Lower lobe of right lung (tissue), 2 donors: ENCODE measurements around the gene RNF168. TPM values are rescaled to one million over a fixed set of nuclear protein-coding genes. Genes with fewer than 3 reads are reported as not detected.
"Not testable (repeated sequence)": the region's sequence is repeated elsewhere in the genome, so short reads cannot be mapped to it uniquely, and the experiment has no call there.

Experiments used
- ATAC-seq, 2 donors: fragments of 200-7000 bp; cut with Tn5 transposase; one replicate each; pipeline ENCODE4 v1.9.1; 2020 to 2022; ENCODE audit warnings: mild to moderate bottlenecking in 2 of 2, moderate library complexity in 2 of 2
- DNase-seq: peaks from one replicate; pipeline ENCODE4 v3.0.0-alpha.2; 2020
- H3K27ac ChIP-seq: fragments of 200-600 bp; one replicate; pipeline ENCODE4 v1.8.0; 2022
- H3K27me3 ChIP-seq: fragments of 200-600 bp; one replicate; pipeline ENCODE4 v1.8.0; 2022; ENCODE audit warnings: low read depth
- H3K36me3 ChIP-seq: fragments of 200-600 bp; one replicate; pipeline ENCODE4 v1.8.0; 2022; ENCODE audit warnings: mild to moderate bottlenecking
- H3K4me1 ChIP-seq: fragments of 200-600 bp; one replicate; pipeline ENCODE4 v1.8.0; 2022
- H3K4me3 ChIP-seq: fragments of 200-600 bp; one replicate; pipeline ENCODE4 v1.8.0; 2022; ENCODE audit warnings: mild to moderate bottlenecking
- H3K9me3 ChIP-seq: fragments of 200-600 bp; one replicate; pipeline ENCODE4 v1.8.0; 2022
- intact Hi-C: fragments of 100-400 bp; cut with DNase I; formaldehyde crosslinking; loops from one replicate; pipeline ENCODE4 v1.11.0; 2022
- total RNA-seq: library from RNA; stranded (reverse); fragmentation: NEBNext Ultra II Directional; extraction: Animal tissue kit (Norgen Biotek cat#: 25700); gene quantifications from one replicate; pipeline ENCODE4 v1.2.1, GENCODE V29; 2021
- TF ChIP-seq, protein P1 (sequence below): fragments of 200-600 bp; IDR thresholded peaks from one replicate; pipeline ENCODE4 v1.8.0; 2022; ENCODE audit warnings: antibody characterized with exemption, mild to moderate bottlenecking
- donor health status: DM: no; HTN: yes; CAD: no; lungs with severe emphysema.

RNF168 gene
- total RNA-seq, 1 donor from 2014 or later = 24.3 TPM

DNA sequence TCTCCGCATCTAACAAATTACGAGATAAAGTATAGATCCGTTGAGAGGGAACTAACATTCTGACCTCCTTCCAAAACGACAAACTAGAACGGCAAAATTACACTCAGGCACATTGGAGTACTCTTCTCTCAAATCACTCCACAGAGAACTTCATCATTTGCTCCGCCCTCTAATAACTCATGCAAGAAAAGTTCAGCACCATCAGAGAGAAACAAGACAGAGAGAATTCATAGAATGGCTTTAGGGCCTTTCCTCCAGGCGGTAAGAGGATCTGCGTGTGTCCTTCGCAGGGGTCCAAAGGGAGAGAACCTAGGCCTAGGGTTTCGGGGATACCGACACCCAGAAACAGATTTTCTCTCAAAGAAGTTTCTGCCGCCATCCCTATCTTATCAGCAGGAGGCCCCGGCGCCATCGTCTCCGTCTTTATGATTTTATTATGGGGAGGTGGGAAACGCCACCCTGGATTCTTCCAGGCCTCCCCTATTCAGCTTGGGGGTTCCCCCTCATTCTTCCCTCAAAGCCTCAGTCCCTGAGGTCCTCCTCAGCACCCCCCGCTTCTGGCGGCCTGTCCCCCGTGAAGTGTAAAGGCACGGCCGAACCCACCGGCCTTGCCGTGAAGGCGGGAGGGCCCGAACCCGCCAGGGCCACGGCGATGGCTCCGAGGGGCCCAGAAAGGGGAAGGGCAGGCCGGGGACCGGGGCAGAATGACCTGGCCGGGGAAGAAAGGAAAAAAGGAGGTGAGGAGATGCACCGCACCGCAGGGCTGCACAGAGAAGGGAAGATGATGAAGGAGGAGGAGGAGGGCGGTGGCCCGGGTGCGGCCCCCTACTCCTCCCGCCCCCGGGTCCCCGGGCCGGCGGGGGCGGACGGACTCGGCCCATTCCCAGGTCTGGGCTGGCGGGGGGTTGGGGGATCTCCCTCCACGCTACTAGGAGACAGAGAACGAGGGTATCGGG is 72.1 kb downstream of the RNF168 start:
- Histone ChIP-seq H3K4me3 (peak overlapping the region; percentile 98), H3K27me3 (no peaks in the 10 kb centered on the region), H3K27ac (peak overlapping the region; percentile 91), H3K36me3 (peaks cover 8% of the 10 kb centered on the region), H3K9me3 (no peaks in the 10 kb centered on the region), H3K4me1 (peaks cover 15% of the 10 kb centered on the region)
- intact Hi-C loops = no loop called here
- TF ChIP-seq, protein P1, sequence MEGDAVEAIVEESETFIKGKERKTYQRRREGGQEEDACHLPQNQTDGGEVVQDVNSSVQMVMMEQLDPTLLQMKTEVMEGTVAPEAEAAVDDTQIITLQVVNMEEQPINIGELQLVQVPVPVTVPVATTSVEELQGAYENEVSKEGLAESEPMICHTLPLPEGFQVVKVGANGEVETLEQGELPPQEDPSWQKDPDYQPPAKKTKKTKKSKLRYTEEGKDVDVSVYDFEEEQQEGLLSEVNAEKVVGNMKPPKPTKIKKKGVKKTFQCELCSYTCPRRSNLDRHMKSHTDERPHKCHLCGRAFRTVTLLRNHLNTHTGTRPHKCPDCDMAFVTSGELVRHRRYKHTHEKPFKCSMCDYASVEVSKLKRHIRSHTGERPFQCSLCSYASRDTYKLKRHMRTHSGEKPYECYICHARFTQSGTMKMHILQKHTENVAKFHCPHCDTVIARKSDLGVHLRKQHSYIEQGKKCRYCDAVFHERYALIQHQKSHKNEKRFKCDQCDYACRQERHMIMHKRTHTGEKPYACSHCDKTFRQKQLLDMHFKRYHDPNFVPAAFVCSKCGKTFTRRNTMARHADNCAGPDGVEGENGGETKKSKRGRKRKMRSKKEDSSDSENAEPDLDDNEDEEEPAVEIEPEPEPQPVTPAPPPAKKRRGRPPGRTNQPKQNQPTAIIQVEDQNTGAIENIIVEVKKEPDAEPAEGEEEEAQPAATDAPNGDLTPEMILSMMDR = no peak
- ATAC-seq = peak; percentile 60 to 63
- DNase-seq = peak; percentile 55

GRCh38 chr3:196428041-196428440 is 75.5 kb downstream of the RNF168 start:
- DNase-seq = no peak
- H3K36me3 ChIP-seq = peaks cover 15% of the 10 kb centered on the region
- no peaks in the 10 kb centered on the region for H3K9me3 ChIP-seq
- no peaks in the 10 kb centered on the region for H3K27me3 ChIP-seq
- intact Hi-C loops = no loop called here
- peaks cover 20% of the 10 kb centered on the region for H3K4me1 ChIP-seq
- TF ChIP-seq, protein P1 = no peak
- H3K27ac ChIP-seq = no peak overlapping the region
- ATAC-seq = no peak
- H3K4me3 ChIP-seq = no peak overlapping the region

- intact Hi-C loops, H3K27me3 ChIP-seq, H3K9me3 ChIP-seq, H3K27ac ChIP-seq, ATAC-seq, DNase-seq, H3K4me3 ChIP-seq: not testable (repeated sequence)
- peaks cover 15% of the 10 kb centered on the region for H3K36me3 ChIP-seq
- H3K4me1 ChIP-seq = peaks cover 11% of the 10 kb centered on the region
Measured at GRCh38 chr3:196424421-196424820, 79.1 kb downstream of the RNF168 start.

DNA sequence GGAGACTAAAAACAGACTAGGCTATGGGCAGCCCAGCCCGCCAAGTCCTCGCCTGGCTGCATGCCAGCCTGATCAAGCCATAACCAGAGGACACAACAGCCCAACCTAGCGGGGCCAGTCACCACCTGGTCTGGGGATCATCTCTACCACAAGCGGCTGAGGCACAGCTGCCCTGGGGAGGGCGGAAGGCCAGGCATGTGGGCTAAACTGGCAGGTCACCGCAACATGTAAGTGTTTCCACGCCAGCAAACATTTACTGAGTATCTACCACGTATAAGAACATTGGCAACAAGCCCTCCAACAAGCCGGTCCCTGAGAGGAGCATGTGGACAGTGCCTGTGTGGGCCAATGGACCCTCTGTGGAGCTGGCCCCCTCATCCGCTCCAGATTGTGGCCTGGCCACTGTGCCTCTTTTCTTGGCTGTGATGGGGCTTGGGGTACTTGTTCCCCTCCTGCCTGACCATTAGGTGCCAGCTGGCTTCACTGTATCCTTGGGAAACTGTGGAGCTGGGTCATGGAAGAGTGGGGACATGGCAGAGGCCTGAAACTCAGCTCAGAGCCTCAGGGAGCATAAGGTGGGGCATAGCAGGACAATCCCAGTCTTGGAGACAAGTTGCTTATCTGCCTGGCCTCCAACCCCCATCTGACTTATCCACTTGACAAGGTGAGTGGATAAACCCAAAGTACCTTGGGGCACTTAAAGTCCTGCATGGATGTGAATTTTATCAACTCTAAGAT is 80.4 kb downstream of the RNF168 start:
- no peak overlapping the region for H3K27ac ChIP-seq
- peaks cover 19% of the 10 kb centered on the region for H3K4me1 ChIP-seq
- peak; percentile 53 for DNase-seq
- ATAC-seq = peak; percentile 35
- H3K36me3 ChIP-seq = peaks cover 15% of the 10 kb centered on the region
- no peaks in the 10 kb centered on the region for H3K9me3 ChIP-seq
- H3K27me3 ChIP-seq = no peaks in the 10 kb centered on the region
- intact Hi-C loops = no loop called here
- TF ChIP-seq, protein P1 = no peak
- no peak overlapping the region for H3K4me3 ChIP-seq

GRCh38 chr3:196421668-196422067 is 81.9 kb downstream of the RNF168 start:
- H3K27ac ChIP-seq, ATAC-seq, intact Hi-C loops, H3K36me3 ChIP-seq, H3K4me3 ChIP-seq, H3K27me3 ChIP-seq, DNase-seq, H3K9me3 ChIP-seq: not testable (repeated sequence)
- peaks cover 25% of the 10 kb centered on the region for H3K4me1 ChIP-seq

GRCh38 chr3:196419386-196419785 is 84.2 kb downstream of the RNF168 start:
- H3K27me3 ChIP-seq = no peaks in the 10 kb centered on the region
- ATAC-seq (no peak), DNase-seq (no peak)
- peaks cover 25% of the 10 kb centered on the region for H3K4me1 ChIP-seq
- H3K9me3 ChIP-seq = no peaks in the 10 kb centered on the region
- H3K4me3 ChIP-seq = no peak overlapping the region
- no peak overlapping the region for H3K27ac ChIP-seq
- no peaks in the 10 kb centered on the region for H3K36me3 ChIP-seq
- TF ChIP-seq, protein P1 = no peak
- intact Hi-C loops = no loop called here

Other genes starting within 250 kb of the RNF168 start
- 56.1 TPM for gene PCYT1A, start 216.0 kb downstream of the RNF168 start, total RNA-seq
- gene DYNLT2B, start 185.5 kb downstream of the RNF168 start, total RNA-seq = 6.1 TPM
- gene TM4SF19, start 165.4 kb downstream of the RNF168 start, total RNA-seq = 4.3 TPM
- 56.2 TPM for gene UBXN7, start 71.3 kb downstream of the RNF168 start, total RNA-seq
- not detected for gene SMCO1, start 11.6 kb upstream of the RNF168 start, total RNA-seq
- 9.5 TPM for gene WDR53, start 64.8 kb upstream of the RNF168 start, total RNA-seq
- 7.3 TPM for gene FBXO45, start 64.9 kb upstream of the RNF168 start, total RNA-seq
- gene NRROS, start 135.9 kb upstream of the RNF168 start, total RNA-seq = 20.7 TPM
- gene CEP19, start 208.5 kb upstream of the RNF168 start, total RNA-seq = 2.2 TPM
- gene PIGX, start 208.6 kb upstream of the RNF168 start, total RNA-seq = 14.1 TPM
- 80.7 TPM for gene PAK2, start 236.1 kb upstream of the RNF168 start, total RNA-seq